ENCODE data around the gene SNUPN.

DNA sequence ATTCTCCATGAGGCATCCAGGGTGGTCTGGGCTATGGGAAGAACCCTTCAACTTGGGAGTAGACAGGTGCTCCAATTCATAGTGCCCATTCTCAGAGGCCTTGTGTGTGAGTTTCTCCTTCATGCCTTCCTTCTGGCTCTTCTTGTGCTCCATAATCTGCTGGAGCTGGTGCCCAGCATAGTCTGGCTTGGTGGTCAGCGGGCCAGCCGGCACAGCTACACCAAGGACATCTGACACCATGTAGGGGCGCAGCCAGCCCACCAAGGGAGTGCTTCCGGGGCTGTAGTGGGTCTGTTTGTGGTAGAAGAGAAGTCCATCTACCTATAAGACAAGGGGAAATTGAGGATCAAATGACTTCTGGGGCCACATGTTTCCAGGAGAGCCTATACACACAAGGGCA lies 27.2 kb downstream of the SNUPN start:
- TF ChIP-seq, protein P1, sequence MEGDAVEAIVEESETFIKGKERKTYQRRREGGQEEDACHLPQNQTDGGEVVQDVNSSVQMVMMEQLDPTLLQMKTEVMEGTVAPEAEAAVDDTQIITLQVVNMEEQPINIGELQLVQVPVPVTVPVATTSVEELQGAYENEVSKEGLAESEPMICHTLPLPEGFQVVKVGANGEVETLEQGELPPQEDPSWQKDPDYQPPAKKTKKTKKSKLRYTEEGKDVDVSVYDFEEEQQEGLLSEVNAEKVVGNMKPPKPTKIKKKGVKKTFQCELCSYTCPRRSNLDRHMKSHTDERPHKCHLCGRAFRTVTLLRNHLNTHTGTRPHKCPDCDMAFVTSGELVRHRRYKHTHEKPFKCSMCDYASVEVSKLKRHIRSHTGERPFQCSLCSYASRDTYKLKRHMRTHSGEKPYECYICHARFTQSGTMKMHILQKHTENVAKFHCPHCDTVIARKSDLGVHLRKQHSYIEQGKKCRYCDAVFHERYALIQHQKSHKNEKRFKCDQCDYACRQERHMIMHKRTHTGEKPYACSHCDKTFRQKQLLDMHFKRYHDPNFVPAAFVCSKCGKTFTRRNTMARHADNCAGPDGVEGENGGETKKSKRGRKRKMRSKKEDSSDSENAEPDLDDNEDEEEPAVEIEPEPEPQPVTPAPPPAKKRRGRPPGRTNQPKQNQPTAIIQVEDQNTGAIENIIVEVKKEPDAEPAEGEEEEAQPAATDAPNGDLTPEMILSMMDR (IDR thresholded peaks at IDR 0.05), result no peak
- no peak for TF ChIP-seq POLR2A (IDR thresholded peaks at IDR 0.05)

Measured in body of pancreas (tissue), 4 donors.